ENCODE results near the gene JDP2.

Gene JDP2

DNA sequence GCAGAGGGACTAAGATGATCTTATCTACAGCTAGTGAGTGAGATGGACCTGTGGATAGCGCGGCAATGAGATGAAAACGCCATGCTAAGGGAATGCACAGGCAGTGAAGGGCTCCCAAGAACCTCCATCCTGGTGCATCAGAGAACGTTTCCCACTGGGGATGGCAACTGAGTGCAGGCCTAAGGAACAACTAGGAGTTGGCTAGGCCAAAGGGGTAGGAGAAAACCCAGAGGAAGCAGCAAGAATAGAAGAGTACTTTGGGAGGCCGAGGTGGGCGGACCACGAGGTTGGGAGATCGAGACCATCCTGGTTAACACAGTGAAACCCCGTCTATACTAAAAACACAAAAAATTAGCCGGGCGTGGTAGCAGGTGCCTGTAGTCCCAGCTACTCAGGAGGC is 69.9 kb downstream of the JDP2 start:
- DNase-seq = no peak
- Histone ChIP-seq H3K4me3 (ENCODE audit: control insufficient read depth in 1 of 7, extremely low read depth in 1 of 7, insufficient read depth in 4 of 7, low read depth in 2 of 7, low read length in 6 of 7) (peak overlapping the region in 1 of 7 experiments; percentile 7), H3K27me3 (replicated peaks in 2 of 5; ENCODE audit: control insufficient read depth in 4 of 5, insufficient read depth in 5 of 5, low read length in 4 of 5) (no peaks in the 10 kb centered on the region), H3K27ac (ENCODE audit: insufficient read depth in 1 of 2, low read depth in 1 of 2, low read length in 2 of 2, poor library complexity in 1 of 2, severe bottlenecking in 2 of 2) (no peak overlapping the region), H3K4me1 (ENCODE audit: control extremely low read depth in 1 of 4, control insufficient read depth in 4 of 4, insufficient read depth in 4 of 4, low read length in 3 of 4) (peaks cover 8 to 45% (median 34%) of the 10 kb centered on the region in 4 experiments), H3K9me3 (ENCODE audit: control extremely low read depth in 1 of 5, control insufficient read depth in 4 of 5, insufficient read depth in 2 of 5, low read depth in 1 of 5, low read length in 4 of 5) (no peaks in the 10 kb centered on the region), H3K36me3 (ENCODE audit: control insufficient read depth in 4 of 4, insufficient read depth in 4 of 4, low read length in 3 of 4) (no peaks in the 10 kb centered on the region)
- 89% methylated on average over 8 of the region's 11 CpGs for WGBS (ENCODE audit: insufficient coverage)
- ChIA-PET POLR2A (interaction anchor here (0.5 to 0.6 kb wide), 2 partner anchors 57 to 123 kb away, joined by 3 read pairs; no protein-coding TSS in a partner anchor), CTCF (interaction anchor here (0.9 to 3.2 kb wide), 9 partner anchors 9 to 190 kb away, joined by 3 to 22 read pairs (median 8); no protein-coding TSS in a partner anchor)

GRCh38 chr14:75499084-75499875 is 71.5 kb downstream of the JDP2 start:
- H3K36me3 ChIP-seq (ENCODE audit: control insufficient read depth in 4 of 4, insufficient read depth in 4 of 4, low read length in 3 of 4) = no peaks in the 10 kb centered on the region
- no peaks in the 10 kb centered on the region for H3K27me3 ChIP-seq (replicated peaks in 2 of 5; ENCODE audit: control insufficient read depth in 4 of 5, insufficient read depth in 5 of 5, low read length in 4 of 5)
- H3K4me1 ChIP-seq (ENCODE audit: control extremely low read depth in 1 of 4, control insufficient read depth in 4 of 4, insufficient read depth in 4 of 4, low read length in 3 of 4) = peaks cover 8 to 33% (median 28%) of the 10 kb centered on the region in 4 experiments
- CTCF ChIA-PET = interaction anchor here (0.9 to 2.6 kb wide), 3 partner anchors 8 to 16 kb away, joined by 3 to 8 read pairs (median 7); no protein-coding TSS in a partner anchor
- WGBS (ENCODE audit: insufficient coverage) = 98% methylated on average over 13 of the region's 16 CpGs
- POLR2A ChIA-PET = no interaction called here
- no peaks in the 10 kb centered on the region for H3K9me3 ChIP-seq (ENCODE audit: control extremely low read depth in 1 of 5, control insufficient read depth in 4 of 5, insufficient read depth in 2 of 5, low read depth in 1 of 5, low read length in 4 of 5)
- H3K4me3 ChIP-seq (ENCODE audit: control insufficient read depth in 1 of 7, extremely low read depth in 1 of 7, insufficient read depth in 4 of 7, low read depth in 2 of 7, low read length in 6 of 7) = no peak overlapping the region
- H3K27ac ChIP-seq (ENCODE audit: insufficient read depth in 1 of 2, low read depth in 1 of 2, low read length in 2 of 2, poor library complexity in 1 of 2, severe bottlenecking in 2 of 2) = no peak overlapping the region
- DNase-seq = no peak

DNA sequence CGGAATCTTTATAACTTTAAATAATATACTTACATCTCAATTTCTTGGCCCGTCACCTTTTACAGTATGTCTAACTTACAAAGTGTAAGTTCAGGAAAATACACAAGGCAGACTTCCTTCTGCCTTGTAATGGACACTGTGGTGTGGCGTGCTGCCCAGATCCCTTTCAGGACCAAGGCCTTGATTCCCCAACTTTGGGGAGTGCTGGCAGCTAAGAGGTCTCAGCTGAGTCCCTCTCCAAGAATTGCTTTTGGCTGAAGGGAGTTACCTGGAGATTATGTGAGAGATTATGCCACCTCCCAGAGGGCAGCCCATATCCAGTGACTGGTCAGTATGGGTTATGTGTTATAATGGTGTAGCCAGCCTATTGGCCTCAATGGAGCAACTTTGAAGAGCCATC is 73.3 kb downstream of the JDP2 start:
- H3K9me3 ChIP-seq (ENCODE audit: control extremely low read depth in 1 of 5, control insufficient read depth in 4 of 5, insufficient read depth in 2 of 5, low read depth in 1 of 5, low read length in 4 of 5) = no peaks in the 10 kb centered on the region
- H3K27ac ChIP-seq (ENCODE audit: insufficient read depth in 1 of 2, low read depth in 1 of 2, low read length in 2 of 2, poor library complexity in 1 of 2, severe bottlenecking in 2 of 2) = no peak overlapping the region
- H3K4me3 ChIP-seq (ENCODE audit: control insufficient read depth in 1 of 7, extremely low read depth in 1 of 7, insufficient read depth in 4 of 7, low read depth in 2 of 7, low read length in 6 of 7) = no peak overlapping the region
- 100% methylated on average over 1 of the region's 3 CpGs for WGBS (ENCODE audit: insufficient coverage)
- POLR2A ChIA-PET = no interaction called here
- peaks cover 3 to 21% (median 18%) of the 10 kb centered on the region in 4 experiments for H3K4me1 ChIP-seq (ENCODE audit: control extremely low read depth in 1 of 4, control insufficient read depth in 4 of 4, insufficient read depth in 4 of 4, low read length in 3 of 4)
- CTCF ChIA-PET = interaction anchor here (1.0 kb wide), 1 partner anchor 60 kb away, joined by 3 read pairs; no protein-coding TSS in a partner anchor
- no peaks in the 10 kb centered on the region for H3K36me3 ChIP-seq (ENCODE audit: control insufficient read depth in 4 of 4, insufficient read depth in 4 of 4, low read length in 3 of 4)
- no peak for DNase-seq
- H3K27me3 ChIP-seq (replicated peaks in 2 of 5; ENCODE audit: control insufficient read depth in 4 of 5, insufficient read depth in 5 of 5, low read length in 4 of 5) = no peaks in the 10 kb centered on the region

GRCh38 chr14:75504411-75504810 is 76.6 kb downstream of the JDP2 start:
- no peak for DNase-seq
- Histone ChIP-seq H3K36me3 (ENCODE audit: control insufficient read depth in 4 of 4, insufficient read depth in 4 of 4, low read length in 3 of 4) (no peaks in the 10 kb centered on the region), H3K27me3 (replicated peaks in 2 of 5; ENCODE audit: control insufficient read depth in 4 of 5, insufficient read depth in 5 of 5, low read length in 4 of 5) (no peaks in the 10 kb centered on the region), H3K9me3 (ENCODE audit: control extremely low read depth in 1 of 5, control insufficient read depth in 4 of 5, insufficient read depth in 2 of 5, low read depth in 1 of 5, low read length in 4 of 5) (peaks cover 0 to 5% (median 0%) of the 10 kb centered on the region in 5 experiments), H3K4me3 (ENCODE audit: control insufficient read depth in 1 of 7, extremely low read depth in 1 of 7, insufficient read depth in 4 of 7, low read depth in 2 of 7, low read length in 6 of 7) (no peak overlapping the region), H3K4me1 (ENCODE audit: control extremely low read depth in 1 of 4, control insufficient read depth in 4 of 4, insufficient read depth in 4 of 4, low read length in 3 of 4) (peaks cover 0 to 3% (median 0%) of the 10 kb centered on the region in 4 experiments), H3K27ac (ENCODE audit: insufficient read depth in 1 of 2, low read depth in 1 of 2, low read length in 2 of 2, poor library complexity in 1 of 2, severe bottlenecking in 2 of 2) (no peak overlapping the region)
- POLR2A ChIA-PET = no interaction called here
- WGBS (ENCODE audit: insufficient coverage) = no CpG with 5 or more reads among the region's 1 CpG
- CTCF ChIA-PET = interaction anchor here (1.4 kb wide), 1 partner anchor 14 kb away, joined by 4 read pairs; no protein-coding TSS in a partner anchor

- CTCF ChIA-PET = interaction anchor here (1.4 to 3.5 kb wide), 3 partner anchors 8 to 10 kb away, joined by 3 to 12 read pairs (median 4); no protein-coding TSS in a partner anchor
- peaks cover 0 to 13% (median 3%) of the 10 kb centered on the region in 5 experiments for H3K9me3 ChIP-seq (ENCODE audit: control extremely low read depth in 1 of 5, control insufficient read depth in 4 of 5, insufficient read depth in 2 of 5, low read depth in 1 of 5, low read length in 4 of 5)
- no CpG with 5 or more reads among the region's 1 CpG for WGBS (ENCODE audit: insufficient coverage)
- no peaks in the 10 kb centered on the region for H3K4me1 ChIP-seq (ENCODE audit: control extremely low read depth in 1 of 4, control insufficient read depth in 4 of 4, insufficient read depth in 4 of 4, low read length in 3 of 4)
- DNase-seq = no peak
- POLR2A ChIA-PET = no interaction called here
- no peak overlapping the region for H3K4me3 ChIP-seq (ENCODE audit: control insufficient read depth in 1 of 7, extremely low read depth in 1 of 7, insufficient read depth in 4 of 7, low read depth in 2 of 7, low read length in 6 of 7)
- no peak overlapping the region for H3K27ac ChIP-seq (ENCODE audit: insufficient read depth in 1 of 2, low read depth in 1 of 2, low read length in 2 of 2, poor library complexity in 1 of 2, severe bottlenecking in 2 of 2)
- no peaks in the 10 kb centered on the region for H3K27me3 ChIP-seq (replicated peaks in 2 of 5; ENCODE audit: control insufficient read depth in 4 of 5, insufficient read depth in 5 of 5, low read length in 4 of 5)
- H3K36me3 ChIP-seq (ENCODE audit: control insufficient read depth in 4 of 4, insufficient read depth in 4 of 4, low read length in 3 of 4) = no peaks in the 10 kb centered on the region
These were observed 79.1 kb downstream of the JDP2 start for GRCh38 chr14:75506930-75507329.

DNA sequence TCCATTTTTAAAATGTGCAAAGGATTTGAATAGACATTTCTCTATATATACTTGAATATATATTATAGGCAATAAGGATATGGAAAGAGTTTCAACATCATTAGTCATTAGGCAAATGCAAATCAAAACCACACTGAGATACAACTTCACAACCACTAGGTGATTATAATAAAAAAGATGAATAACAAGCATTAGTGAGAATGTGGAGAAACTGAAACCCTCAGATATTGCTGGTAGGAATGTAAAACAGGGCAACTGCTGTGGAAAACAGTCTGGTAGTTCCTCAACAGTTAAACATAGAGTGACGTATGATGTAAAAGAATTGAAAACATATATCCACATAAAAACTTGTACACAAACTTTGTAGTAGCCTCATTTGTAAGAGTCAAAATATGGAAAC is 82.7 kb downstream of the JDP2 start:
- POLR2A ChIA-PET = no interaction called here
- no peak for DNase-seq

DNA sequence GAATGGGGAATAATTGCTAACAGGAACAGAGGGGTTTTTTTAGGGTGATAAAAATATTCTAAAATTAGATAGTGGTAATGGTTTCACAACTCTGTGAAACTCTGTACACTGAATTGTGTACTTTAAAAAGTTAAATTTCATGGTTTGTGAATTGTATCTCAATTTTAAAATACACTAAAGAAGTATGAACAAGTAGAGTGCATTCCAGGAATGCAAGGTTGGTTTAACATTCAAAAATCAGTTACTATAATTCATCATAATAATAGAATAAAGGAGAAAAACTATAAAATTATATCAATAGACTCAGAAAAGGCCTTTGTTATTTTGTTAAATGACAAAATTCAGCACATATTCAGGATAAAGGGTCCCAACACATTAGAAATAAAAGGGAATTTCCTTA is 83.4 kb downstream of the JDP2 start:
- Histone ChIP-seq H3K27me3 (replicated peaks in 2 of 5; ENCODE audit: control insufficient read depth in 4 of 5, insufficient read depth in 5 of 5, low read length in 4 of 5) (no peaks in the 10 kb centered on the region), H3K27ac (ENCODE audit: insufficient read depth in 1 of 2, low read depth in 1 of 2, low read length in 2 of 2, poor library complexity in 1 of 2, severe bottlenecking in 2 of 2) (no peak overlapping the region), H3K9me3 (ENCODE audit: control extremely low read depth in 1 of 5, control insufficient read depth in 4 of 5, insufficient read depth in 2 of 5, low read depth in 1 of 5, low read length in 4 of 5) (peaks cover 0 to 14% (median 3%) of the 10 kb centered on the region in 5 experiments), H3K4me3 (ENCODE audit: control insufficient read depth in 1 of 7, extremely low read depth in 1 of 7, insufficient read depth in 4 of 7, low read depth in 2 of 7, low read length in 6 of 7) (no peak overlapping the region), H3K4me1 (ENCODE audit: control extremely low read depth in 1 of 4, control insufficient read depth in 4 of 4, insufficient read depth in 4 of 4, low read length in 3 of 4) (peaks cover 7 to 25% (median 19%) of the 10 kb centered on the region in 4 experiments), H3K36me3 (ENCODE audit: control insufficient read depth in 4 of 4, insufficient read depth in 4 of 4, low read length in 3 of 4) (no peaks in the 10 kb centered on the region)
- ChIA-PET CTCF (interaction anchor here (1.5 to 1.6 kb wide), 2 partner anchors 12 to 15 kb away, joined by 5 to 7 read pairs; no protein-coding TSS in a partner anchor), POLR2A (interaction anchor here (0.7 kb wide), 1 partner anchor 227 kb away, joined by 3 read pairs; no protein-coding TSS in a partner anchor)
- DNase-seq = no peak

More for the DNA sequence above, 82.7 kb downstream of the JDP2 start:
- Histone ChIP-seq H3K36me3 (ENCODE audit: control insufficient read depth in 4 of 4, insufficient read depth in 4 of 4, low read length in 3 of 4) (no peaks in the 10 kb centered on the region), H3K27me3 (replicated peaks in 2 of 5; ENCODE audit: control insufficient read depth in 4 of 5, insufficient read depth in 5 of 5, low read length in 4 of 5) (no peaks in the 10 kb centered on the region), H3K9me3 (ENCODE audit: control extremely low read depth in 1 of 5, control insufficient read depth in 4 of 5, insufficient read depth in 2 of 5, low read depth in 1 of 5, low read length in 4 of 5) (peaks cover 0 to 14% (median 3%) of the 10 kb centered on the region in 5 experiments), H3K4me1 (ENCODE audit: control extremely low read depth in 1 of 4, control insufficient read depth in 4 of 4, insufficient read depth in 4 of 4, low read length in 3 of 4) (peaks cover 7 to 18% (median 13%) of the 10 kb centered on the region in 4 experiments), H3K4me3 (ENCODE audit: control insufficient read depth in 1 of 7, extremely low read depth in 1 of 7, insufficient read depth in 4 of 7, low read depth in 2 of 7, low read length in 6 of 7) (no peak overlapping the region), H3K27ac (ENCODE audit: insufficient read depth in 1 of 2, low read depth in 1 of 2, low read length in 2 of 2, poor library complexity in 1 of 2, severe bottlenecking in 2 of 2) (no peak overlapping the region)
- CTCF ChIA-PET = interaction anchor here (1.6 kb wide), 1 partner anchor 14 kb away, joined by 5 read pairs; no protein-coding TSS in a partner anchor
- WGBS (ENCODE audit: insufficient coverage) = no CpG with 5 or more reads among the region's 1 CpG
